Lower lobe of right lung (tissue), 2 donors: ENCODE data around the gene KCNMB4. TPM values are rescaled to one million over a fixed set of nuclear protein-coding genes. Genes with fewer than 3 reads are reported as not detected.

Experiments
- ATAC-seq, 2 donors: fragments of 200-7000 bp; cut with Tn5 transposase; one replicate each; pipeline ENCODE4 v1.9.1; 2020 to 2022; ENCODE audit warnings: mild to moderate bottlenecking in 2 of 2, moderate library complexity in 2 of 2
- DNase-seq: peaks from one replicate; pipeline ENCODE4 v3.0.0-alpha.2; 2020
- H3K27ac ChIP-seq: fragments of 200-600 bp; one replicate; pipeline ENCODE4 v1.8.0; 2022
- H3K27me3 ChIP-seq: fragments of 200-600 bp; one replicate; pipeline ENCODE4 v1.8.0; 2022; ENCODE audit warnings: low read depth
- H3K36me3 ChIP-seq: fragments of 200-600 bp; one replicate; pipeline ENCODE4 v1.8.0; 2022; ENCODE audit warnings: mild to moderate bottlenecking
- H3K4me1 ChIP-seq: fragments of 200-600 bp; one replicate; pipeline ENCODE4 v1.8.0; 2022
- H3K4me3 ChIP-seq: fragments of 200-600 bp; one replicate; pipeline ENCODE4 v1.8.0; 2022; ENCODE audit warnings: mild to moderate bottlenecking
- H3K9me3 ChIP-seq: fragments of 200-600 bp; one replicate; pipeline ENCODE4 v1.8.0; 2022
- CTCF ChIP-seq: fragments of 200-600 bp; IDR thresholded peaks from one replicate; pipeline ENCODE4 v1.8.0; 2022; ENCODE audit warnings: antibody characterized with exemption, mild to moderate bottlenecking
- intact Hi-C: fragments of 100-400 bp; cut with DNase I; formaldehyde crosslinking; loops from one replicate; pipeline ENCODE4 v1.11.0; 2022
- total RNA-seq: library from RNA; stranded (reverse); fragmentation: NEBNext Ultra II Directional; extraction: Animal tissue kit (Norgen Biotek cat#: 25700); gene quantifications from one replicate; pipeline ENCODE4 v1.2.1, GENCODE V29; 2021
- donor health status: DM: no; HTN: yes; CAD: no; lungs with severe emphysema.

Gene KCNMB4
- total RNA-seq, 1 donor from 2014 or later: 4.5 TPM

GRCh38 chr12:70443062-70443673, 77.1 kb downstream of the KCNMB4 start:
- Histone ChIP-seq H3K36me3 (no peaks in the 10 kb centered on the region), H3K4me3 (no peak overlapping the region), H3K9me3 (no peaks in the 10 kb centered on the region), H3K4me1 (no peaks in the 10 kb centered on the region), H3K27ac (no peak overlapping the region), H3K27me3 (no peaks in the 10 kb centered on the region)
- TF ChIP-seq CTCF: no peak
- DNase-seq: no peak
- intact Hi-C loops: no loop called here
- no peak for ATAC-seq

- DNase-seq: no peak
- intact Hi-C loops: no loop called here
- ATAC-seq: no peak
These were observed 78.8 kb downstream of the KCNMB4 start for GRCh38 chr12:70444903-70445302.

GRCh38 chr12:70448371-70448770, 82.3 kb downstream of the KCNMB4 start:
- H3K36me3 ChIP-seq: no peaks in the 10 kb centered on the region
- no peak overlapping the region for H3K4me3 ChIP-seq
- DNase-seq (no peak), ATAC-seq (no peak)
- H3K27me3 ChIP-seq: no peaks in the 10 kb centered on the region
- H3K4me1 ChIP-seq: no peaks in the 10 kb centered on the region
- intact Hi-C loops: no loop called here
- TF ChIP-seq CTCF: no peak
- H3K27ac ChIP-seq: no peak overlapping the region
- H3K9me3 ChIP-seq: peaks cover 20% of the 10 kb centered on the region

More at GRCh38 chr12:70444903-70445302, 78.8 kb downstream of the KCNMB4 start:
- Histone ChIP-seq H3K9me3 (peaks cover 9% of the 10 kb centered on the region), H3K36me3 (no peaks in the 10 kb centered on the region), H3K4me1 (no peaks in the 10 kb centered on the region), H3K27me3 (no peaks in the 10 kb centered on the region), H3K4me3 (no peak overlapping the region), H3K27ac (no peak overlapping the region)
- TF ChIP-seq CTCF: no peak

GRCh38 chr12:70449074-70449752, 83.1 kb downstream of the KCNMB4 start:
- Histone ChIP-seq H3K36me3 (no peaks in the 10 kb centered on the region), H3K27me3 (no peaks in the 10 kb centered on the region), H3K4me3 (no peak overlapping the region), H3K27ac (no peak overlapping the region), H3K9me3 (peaks cover 20% of the 10 kb centered on the region), H3K4me1 (no peaks in the 10 kb centered on the region)
- intact Hi-C loops: no loop called here
- ATAC-seq (no peak), DNase-seq (no peak)
- TF ChIP-seq CTCF: no peak

- H3K9me3 ChIP-seq: peaks cover 20% of the 10 kb centered on the region
- DNase-seq (no peak), ATAC-seq (no peak)
- no peaks in the 10 kb centered on the region for H3K4me1 ChIP-seq
- H3K4me3 ChIP-seq: no peak overlapping the region
- no peaks in the 10 kb centered on the region for H3K27me3 ChIP-seq
- TF ChIP-seq CTCF: no peak
- no peak overlapping the region for H3K27ac ChIP-seq
- no peaks in the 10 kb centered on the region for H3K36me3 ChIP-seq
- intact Hi-C loops: no loop called here
These were observed 83.8 kb downstream of the KCNMB4 start for GRCh38 chr12:70449753-70450341.
